ENCODE measurements around the gene DNAH1. TPM values are rescaled to one million over a fixed set of nuclear protein-coding genes. Genes with fewer than 3 reads are reported as not detected.
A peak's percentile ranks its signal among the peaks of the same experiment; 100 is the strongest.

Gene DNAH1
- total RNA-seq, 1 donor from 2014 or later = 3.3 TPM

- Mint-ChIP-seq H3K27me3 (ENCODE audit: unreplicated experiment) (peaks cover 7% of the 10 kb centered on the region), H3K36me3 (ENCODE audit: low read depth, unreplicated experiment) (peaks cover 9% of the 10 kb centered on the region), H3K9me3 (ENCODE audit: unreplicated experiment) (no peaks in the 10 kb centered on the region), H3K27ac (ENCODE audit: unreplicated experiment) (no peak overlapping the region), H3K4me3 (ENCODE audit: unreplicated experiment) (no peak overlapping the region), H3K4me1 (ENCODE audit: unreplicated experiment) (no peaks in the 10 kb centered on the region)
- no peak for TF ChIP-seq CTCF (IDR thresholded peaks at IDR 0.05; ENCODE audit: unreplicated experiment)
- no peak for DNase-seq (ENCODE audit: low spot score)
Measured at GRCh38 chr3:52396907-52397591, 80.9 kb downstream of the DNAH1 start.

GRCh38 chr3:52397676-52398399 is 81.7 kb downstream of the DNAH1 start:
- no peak overlapping the region for H3K4me3 Mint-ChIP-seq (ENCODE audit: unreplicated experiment)
- no peak for DNase-seq (ENCODE audit: low spot score)
- H3K4me1 Mint-ChIP-seq (ENCODE audit: unreplicated experiment) = no peaks in the 10 kb centered on the region
- H3K27me3 Mint-ChIP-seq (ENCODE audit: unreplicated experiment) = peaks cover 7% of the 10 kb centered on the region
- H3K36me3 Mint-ChIP-seq (ENCODE audit: low read depth, unreplicated experiment) = peaks cover 15% of the 10 kb centered on the region
- H3K9me3 Mint-ChIP-seq (ENCODE audit: unreplicated experiment) = no peaks in the 10 kb centered on the region
- no peak overlapping the region for H3K27ac Mint-ChIP-seq (ENCODE audit: unreplicated experiment)
- no peak for TF ChIP-seq CTCF (IDR thresholded peaks at IDR 0.05; ENCODE audit: unreplicated experiment)

GRCh38 chr3:52398670-52399081 is 82.6 kb downstream of the DNAH1 start:
- H3K27ac Mint-ChIP-seq (ENCODE audit: unreplicated experiment) = no peak overlapping the region
- H3K36me3 Mint-ChIP-seq (ENCODE audit: low read depth, unreplicated experiment) = peaks cover 16% of the 10 kb centered on the region
- no peak overlapping the region for H3K4me3 Mint-ChIP-seq (ENCODE audit: unreplicated experiment)
- H3K4me1 Mint-ChIP-seq (ENCODE audit: unreplicated experiment) = no peaks in the 10 kb centered on the region
- no peaks in the 10 kb centered on the region for H3K9me3 Mint-ChIP-seq (ENCODE audit: unreplicated experiment)
- H3K27me3 Mint-ChIP-seq (ENCODE audit: unreplicated experiment) = peaks cover 7% of the 10 kb centered on the region
- TF ChIP-seq CTCF (IDR thresholded peaks at IDR 0.05; ENCODE audit: unreplicated experiment) = no peak
- no peak for DNase-seq (ENCODE audit: low spot score)

- Mint-ChIP-seq H3K36me3 (ENCODE audit: low read depth, unreplicated experiment) (peaks cover 20% of the 10 kb centered on the region), H3K9me3 (ENCODE audit: unreplicated experiment) (no peaks in the 10 kb centered on the region), H3K4me1 (ENCODE audit: unreplicated experiment) (no peaks in the 10 kb centered on the region), H3K4me3 (ENCODE audit: unreplicated experiment) (no peak overlapping the region), H3K27ac (ENCODE audit: unreplicated experiment) (no peak overlapping the region), H3K27me3 (ENCODE audit: unreplicated experiment) (peaks cover 7% of the 10 kb centered on the region)
- DNase-seq (ENCODE audit: low spot score) = no peak
- no peak for TF ChIP-seq CTCF (IDR thresholded peaks at IDR 0.05; ENCODE audit: unreplicated experiment)
Measured at GRCh38 chr3:52399131-52399530, 83.0 kb downstream of the DNAH1 start.

- peaks cover 22% of the 10 kb centered on the region for H3K36me3 Mint-ChIP-seq (ENCODE audit: low read depth, unreplicated experiment)
- TF ChIP-seq CTCF (IDR thresholded peaks at IDR 0.05; ENCODE audit: unreplicated experiment) = no peak
- no peaks in the 10 kb centered on the region for H3K4me1 Mint-ChIP-seq (ENCODE audit: unreplicated experiment)
- H3K27me3 Mint-ChIP-seq (ENCODE audit: unreplicated experiment) = peaks cover 7% of the 10 kb centered on the region
- DNase-seq (ENCODE audit: low spot score) = no peak
- H3K27ac Mint-ChIP-seq (ENCODE audit: unreplicated experiment) = peak overlapping the region; percentile 18
- no peak overlapping the region for H3K4me3 Mint-ChIP-seq (ENCODE audit: unreplicated experiment)
- H3K9me3 Mint-ChIP-seq (ENCODE audit: unreplicated experiment) = no peaks in the 10 kb centered on the region
Measured at GRCh38 chr3:52399593-52399992, 83.5 kb downstream of the DNAH1 start.

Measured in endothelial cell (in vitro differentiated cells).